K562 (cell line): ENCODE data around the gene ZNF202. TPM values are rescaled to one million over a fixed set of nuclear protein-coding genes. Genes with fewer than 3 reads are reported as not detected.

Source experiments
- BACH1 ChIP-seq: fragments of 200-800 bp; sonication (Bioruptor generic); IDR thresholded peaks from 2 replicates; pipeline ENCODE4 v1.6.1; 2016; ENCODE audit warnings: missing genetic modification characterization, missing compliant biosample characterization
- CBFA2T3 ChIP-seq: fragments of 450-650 bp; IDR thresholded peaks from 2 replicates; pipeline ENCODE4 v1.6.1; 2017
- DDX20 ChIP-seq: fragments of 450-650 bp; IDR thresholded peaks from 2 replicates; pipeline ENCODE4 v1.6.1; 2016; ENCODE audit warnings: missing genetic modification characterization, low read depth, mild to moderate bottlenecking, missing compliant biosample characterization, moderate library complexity
- DLX4 ChIP-seq: fragments of 250-450 bp; sonication (Bioruptor Pico); IDR thresholded peaks from 2 replicates; pipeline ENCODE4 v1.6.1; 2021; ENCODE audit warnings: mild to moderate bottlenecking
- FOSL1 ChIP-seq: fragments of 200-800 bp; sonication (Bioruptor generic); conservative IDR thresholded peaks from 2 replicates; pipeline ENCODE4 v1.6.1; 2016; ENCODE audit warnings: missing genetic modification characterization, missing compliant biosample characterization
- GATA2 ChIP-seq: sonication (generic); formaldehyde crosslinking; IDR thresholded peaks from 2 replicates; pipeline ENCODE4 v1.4.0; 2020; ENCODE audit warnings: mild to moderate bottlenecking, missing genetic modification reagents
- HDAC6 ChIP-seq: IDR thresholded peaks from 2 replicates; pipeline ENCODE4 v1.6.1; 2012; ENCODE audit warnings: low read depth, mild to moderate bottlenecking, control low read depth, inconsistent platforms, low read length, moderate library complexity
- JUN ChIP-seq, 2 experiments: sonication (generic) in 1 of 2; formaldehyde crosslinking in 1 of 2; IDR thresholded peaks; 2 replicates each; pipeline versions ENCODE4 v1.6.1 to v1.8.0; 2012 to 2022; ENCODE audit warnings: borderline replicate concordance in 2 of 2, mild to moderate bottlenecking in 2 of 2, improper control_type of control experiment in 1 of 2, low read depth in 1 of 2, low read length in 1 of 2, missing genetic modification reagents in 1 of 2
- LCOR ChIP-seq: sonication (generic); formaldehyde crosslinking; IDR thresholded peaks from 2 replicates; pipeline ENCODE4 v1.8.0; 2022; ENCODE audit warnings: mild to moderate bottlenecking, missing genetic modification reagents
- MCM5 ChIP-seq: fragments of 450-650 bp; IDR thresholded peaks from 2 replicates; pipeline ENCODE4 v1.6.1; 2016; ENCODE audit warnings: low read depth
- MLX ChIP-seq, 2 experiments: fragments of 450-650 bp in 1 of 2; sonication (generic) in 1 of 2; formaldehyde crosslinking; conservative IDR thresholded peaks; 2 replicates each; pipeline versions ENCODE4 v1.4.0 to v1.8.1; 2020 to 2022; ENCODE audit warnings: mild to moderate bottlenecking in 1 of 2, missing genetic modification reagents in 1 of 2
- MXI1 ChIP-seq: IDR thresholded peaks from 2 replicates; pipeline ENCODE4 v1.6.1; 2011; ENCODE audit warnings: low read depth, mild to moderate bottlenecking, improper control_type of control experiment, low read length
- NFIX ChIP-seq: fragments of 250-450 bp; sonication (Bioruptor Pico); IDR thresholded peaks from 2 replicates; pipeline ENCODE4 v1.4.0; 2020; ENCODE audit warnings: low read depth, mild to moderate bottlenecking, moderate library complexity
- PHB ChIP-seq: fragments of 250-450 bp; sonication (Bioruptor Pico); IDR thresholded peaks from 2 replicates; pipeline ENCODE4 v1.5.0; 2021
- POLR2G ChIP-seq: fragments of 200-400 bp; formaldehyde crosslinking; IDR thresholded peaks from 2 replicates; pipeline ENCODE4 v1.6.1; 2017; ENCODE audit warnings: low read depth, mild to moderate bottlenecking, antibody characterized with exemption, low read length, moderate library complexity
- RB1 ChIP-seq: fragments of 450-650 bp; IDR thresholded peaks from 2 replicates; pipeline ENCODE4 v1.6.1; 2017; ENCODE audit warnings: low read depth, mild to moderate bottlenecking
- RBBP5 ChIP-seq: fragments of 200-600 bp; sonication (generic); IDR thresholded peaks from 2 replicates; pipeline ENCODE4 v1.6.1; 2012; ENCODE audit warnings: borderline replicate concordance, mild to moderate bottlenecking, low read length, control low read depth, inconsistent platforms; ENCODE audit not compliant: insufficient read depth, poor library complexity, severe bottlenecking
- RCOR1 ChIP-seq, 2 experiments: IDR thresholded peaks; 2 replicates each; pipeline ENCODE4 v1.6.1; 2012; ENCODE audit warnings: low read depth in 2 of 2, low read length in 2 of 2, borderline replicate concordance in 1 of 2, improper control_type of control experiment in 1 of 2
- SIX5 ChIP-seq, 2 experiments: IDR thresholded peaks; 2 replicates each; pipeline ENCODE4 v1.6.1; 2011; ENCODE audit warnings: low read length in 2 of 2, borderline replicate concordance in 1 of 2, low read depth in 1 of 2, mild to moderate bottlenecking in 1 of 2, moderate library complexity in 1 of 2; ENCODE audit not compliant: insufficient read depth in 1 of 2
- TCF7 ChIP-seq: sonication (generic); IDR thresholded peaks from 2 replicates; pipeline ENCODE4 v1.6.1; 2016; ENCODE audit warnings: antibody characterized with exemption, borderline replicate concordance
- TSC22D4 ChIP-seq: fragments of 450-650 bp; IDR thresholded peaks from 2 replicates; pipeline ENCODE4 v1.6.1; 2016; ENCODE audit warnings: missing genetic modification characterization, missing biosample characterization, control low read depth
- ZNF24 ChIP-seq: fragments of 450-650 bp; IDR thresholded peaks from 2 replicates; pipeline ENCODE4 v1.6.1; 2016
- ZNF324 ChIP-seq: fragments of 250-450 bp; sonication (Bioruptor Pico); IDR thresholded peaks from 2 replicates; pipeline ENCODE4 v1.4.0; 2020; ENCODE audit warnings: mild to moderate bottlenecking
- ZNF395 ChIP-seq: fragments of 200-800 bp; sonication (Bioruptor generic); IDR thresholded peaks from 2 replicates; pipeline ENCODE4 v1.6.1; 2017; ENCODE audit warnings: missing genetic modification characterization, missing compliant biosample characterization
- ZNF431 ChIP-seq: sonication (generic); formaldehyde crosslinking; IDR thresholded peaks from 2 replicates; pipeline ENCODE4 v1.8.0; 2022; ENCODE audit warnings: mild to moderate bottlenecking, missing genetic modification reagents
- ZNF77 ChIP-seq: fragments of 250-450 bp; sonication (Bioruptor Pico); IDR thresholded peaks from 2 replicates; pipeline ENCODE4 v1.5.0; 2020
- polyA plus RNA-seq, 8 experiments: library from polyadenylated mRNA; depleted of rRNA in 4 of 8; stranded (reverse) in 5 of 8; unstranded in 3 of 8; fragments of >200 nt; fragmentation: Nextera tagmentation in 2 of 8; fragmentation: Illumina TruSeq in 1 of 8; extraction: Ambion mirVana in 2 of 8; extraction: Trizol in 1 of 8; gene quantifications; 2 replicates each; pipeline versions ENCODE4 v1.2.1 to v1.2.3, GENCODE V29; 2011 to 2014; ENCODE audit warnings: inconsistent platforms in 1 of 8, missing spikeins in 1 of 8
- total RNA-seq, 7 experiments: library from RNA; depleted of rRNA in 6 of 7; stranded (reverse); fragments of >200 nt in 6 of 7; fragmentation: Illumina TruSeq in 2 of 7; extraction: Trizol in 2 of 7; gene quantifications; 2 replicates each; pipeline versions ENCODE4 v1.2.1 to v1.2.3, GENCODE V29; 2011 to 2021; ENCODE audit warnings: low replicate concordance in 1 of 7

The ZNF202 gene
- total and polyA plus RNA-seq, 9 of the 15 experiments (the other 6 are each of a cell fraction or from before 2014, with no cell fraction given): 2.3 to 18.7 (median 12.7) TPM

- TF ChIP-seq DDX20 (tag) (no peak), SIX5 (IDR thresholded peaks at IDR 0.05; ENCODE audit: borderline replicate concordance in 1 of 2, insufficient read depth in 1 of 2, low read depth in 1 of 2, low read length in 2 of 2) (0 out of 4 replicates have a peak, but pooled peaks have one; percentile 11 to 13), TSC22D4 (tag) (no peak), RBBP5 (peak; percentile 63), ZNF431 (CRISPR knock-in tag) (no peak), LCOR (CRISPR knock-in tag) (peak; percentile 51; the same call in 1 of the 2 replicates), NFIX (CRISPR knock-in tag) (no peak), TCF7 (no peak), MXI1 (peak; percentile 91), DLX4 (CRISPR knock-in tag) (no peak), GATA2 (no peak), HDAC6 (no peak), PHB (CRISPR knock-in tag) (no peak), POLR2G (peak; percentile 96), ZNF395 (CRISPR knock-in tag) (no peak), ZNF24 (no peak), ZNF77 (CRISPR knock-in tag) (no peak), ZNF324 (no peak), MCM5 (no peak), FOSL1 (tag) (no peak), BACH1 (no peak), RCOR1 (IDR thresholded peaks at IDR 0.05; ENCODE audit: borderline replicate concordance in 1 of 2, low read depth in 2 of 2, low read length in 2 of 2) (peak in 1 of 2 experiments; percentile 13; a peak in 1 of 4 replicates), RB1 (peak; percentile 75; the same call in 1 of the 2 replicates), JUN (IDR thresholded peaks at IDR 0.05; ENCODE audit: borderline replicate concordance, low read depth, low read length) (no peak), JUN (CRISPR knock-in tag; IDR thresholded peaks at IDR 0.05; ENCODE audit: borderline replicate concordance) (no peak), MLX (CRISPR knock-in tag; conservative IDR thresholded peaks at IDR 0.05) (no peak), CBFA2T3 (no peak)
These were observed at the start of gene ZNF202 (continued) for GRCh38 chr11:123741159-123742030.
